ENCODE data around the gene DPP3.
"Not testable (repeated sequence)": the region's sequence is repeated elsewhere in the genome, so short reads cannot be mapped to it uniquely, and the experiment has no call there.

DPP3 gene, protein sequence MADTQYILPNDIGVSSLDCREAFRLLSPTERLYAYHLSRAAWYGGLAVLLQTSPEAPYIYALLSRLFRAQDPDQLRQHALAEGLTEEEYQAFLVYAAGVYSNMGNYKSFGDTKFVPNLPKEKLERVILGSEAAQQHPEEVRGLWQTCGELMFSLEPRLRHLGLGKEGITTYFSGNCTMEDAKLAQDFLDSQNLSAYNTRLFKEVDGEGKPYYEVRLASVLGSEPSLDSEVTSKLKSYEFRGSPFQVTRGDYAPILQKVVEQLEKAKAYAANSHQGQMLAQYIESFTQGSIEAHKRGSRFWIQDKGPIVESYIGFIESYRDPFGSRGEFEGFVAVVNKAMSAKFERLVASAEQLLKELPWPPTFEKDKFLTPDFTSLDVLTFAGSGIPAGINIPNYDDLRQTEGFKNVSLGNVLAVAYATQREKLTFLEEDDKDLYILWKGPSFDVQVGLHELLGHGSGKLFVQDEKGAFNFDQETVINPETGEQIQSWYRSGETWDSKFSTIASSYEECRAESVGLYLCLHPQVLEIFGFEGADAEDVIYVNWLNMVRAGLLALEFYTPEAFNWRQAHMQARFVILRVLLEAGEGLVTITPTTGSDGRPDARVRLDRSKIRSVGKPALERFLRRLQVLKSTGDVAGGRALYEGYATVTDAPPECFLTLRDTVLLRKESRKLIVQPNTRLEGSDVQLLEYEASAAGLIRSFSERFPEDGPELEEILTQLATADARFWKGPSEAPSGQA

DNA sequence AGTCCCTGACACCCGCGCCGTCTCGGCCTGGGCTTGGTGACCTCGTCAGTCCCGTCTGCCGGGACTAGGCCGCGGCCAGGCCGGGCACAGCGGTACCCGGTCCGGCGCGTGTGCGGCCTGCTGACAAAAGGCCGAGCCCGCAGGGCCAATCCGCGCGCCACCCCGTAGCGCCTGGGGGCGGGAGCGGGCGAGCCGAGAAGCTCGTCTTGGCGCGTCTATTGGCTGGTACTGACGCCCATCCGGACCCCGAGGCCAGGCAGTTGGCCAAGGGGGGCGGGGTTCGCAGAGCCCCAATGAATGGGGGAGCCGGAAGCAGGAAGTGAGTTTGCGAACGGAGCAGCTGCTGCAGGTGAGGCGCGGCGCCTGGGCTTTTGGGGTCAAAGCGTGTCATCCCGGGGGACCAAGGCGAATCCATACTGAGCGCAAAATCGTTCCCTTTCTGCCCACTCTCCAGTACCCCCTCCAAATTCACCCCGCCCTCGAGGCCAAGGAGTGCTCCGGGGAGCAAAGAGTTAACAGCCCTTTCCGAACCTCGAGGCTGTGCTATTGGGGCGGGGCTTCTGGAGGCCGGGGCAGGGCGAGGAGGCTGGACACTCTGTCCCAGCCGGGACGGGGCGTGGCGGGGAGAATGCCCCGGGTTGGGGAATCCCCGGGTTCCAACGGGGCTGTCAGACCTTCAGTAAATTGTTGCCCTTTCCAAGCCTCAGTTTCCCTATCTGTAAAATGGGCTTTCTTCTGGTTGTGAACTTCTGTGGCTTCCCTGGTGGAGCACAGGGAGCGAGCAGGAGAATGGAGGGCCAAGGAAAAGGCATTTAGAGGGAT is at the start of gene DPP3:
Gene DPP3 (plus strand): TSS at position 318 of the 822 bp plus-strand sequence. CDS start 1,767 bp downstream, outside the sequence.
- peak; percentile 97 for DNase-seq (ENCODE audit: low spot score)

DNA sequence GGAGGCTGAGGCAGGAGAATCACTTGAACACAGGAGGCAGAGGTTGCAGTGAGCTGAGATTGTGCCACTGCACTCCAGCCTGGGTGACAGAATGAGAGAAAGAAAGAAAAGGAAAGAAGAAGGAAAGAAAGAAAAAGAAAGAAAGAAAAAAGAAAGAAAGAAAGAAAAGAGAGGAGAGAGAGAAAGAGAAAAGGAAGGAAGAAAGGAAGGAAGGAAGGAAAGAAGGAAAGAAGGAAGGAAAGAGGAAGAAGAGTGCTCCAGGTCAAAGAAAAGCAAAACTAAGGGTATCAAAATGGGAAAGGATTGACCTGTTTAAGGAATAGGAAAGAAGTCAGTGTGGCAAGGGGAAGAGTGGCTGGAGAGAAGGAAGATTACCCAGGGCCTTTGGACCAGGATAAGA is 48.9 kb upstream of the DPP3 start:
- not testable (repeated sequence) for DNase-seq (ENCODE audit: low spot score)

DNA sequence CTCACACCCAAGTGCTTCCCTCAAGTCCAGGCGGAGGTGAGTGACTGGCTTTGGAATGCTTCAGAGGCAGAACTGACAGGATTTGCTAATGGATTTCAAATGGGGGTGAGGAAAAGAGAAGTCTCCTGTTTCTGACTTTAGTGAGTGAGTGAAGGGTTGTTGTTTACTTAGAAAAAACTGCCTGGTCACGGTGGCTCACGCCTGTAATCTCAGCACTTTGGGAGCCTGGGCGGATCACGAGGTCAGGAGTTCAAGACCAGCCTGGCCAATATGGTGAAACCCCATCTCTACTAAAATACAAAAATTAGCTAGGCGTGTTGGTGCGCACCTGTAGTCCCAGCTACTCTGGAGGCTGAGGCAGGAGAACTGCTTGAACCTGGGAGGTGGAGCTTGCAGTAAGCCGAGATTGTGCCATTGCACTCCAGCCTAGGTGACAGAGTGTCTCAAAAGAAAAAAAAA is 48.3 kb upstream of the DPP3 start:
- not testable (repeated sequence) for DNase-seq (ENCODE audit: low spot score)

DNA sequence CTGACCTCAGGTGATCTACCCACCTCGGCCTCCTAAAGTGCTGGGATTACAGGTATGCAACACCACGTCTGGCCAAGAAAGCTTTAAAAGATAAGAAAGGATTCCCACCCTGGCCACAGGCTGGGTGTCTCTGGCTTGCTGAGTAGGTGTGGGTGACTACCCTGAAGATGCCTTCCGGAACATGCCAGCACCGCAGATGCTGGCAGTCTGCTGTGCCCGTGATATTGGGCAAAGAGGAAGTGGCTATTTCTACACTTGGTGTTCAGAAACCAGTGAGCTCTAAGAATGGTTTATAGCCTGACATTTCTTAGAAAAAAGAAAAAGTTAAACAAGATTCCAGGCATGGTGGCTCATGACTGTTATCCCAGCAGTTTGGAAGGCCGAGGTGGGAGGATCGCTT is 47.6 kb upstream of the DPP3 start:
- DNase-seq (ENCODE audit: low spot score): no peak

DNA sequence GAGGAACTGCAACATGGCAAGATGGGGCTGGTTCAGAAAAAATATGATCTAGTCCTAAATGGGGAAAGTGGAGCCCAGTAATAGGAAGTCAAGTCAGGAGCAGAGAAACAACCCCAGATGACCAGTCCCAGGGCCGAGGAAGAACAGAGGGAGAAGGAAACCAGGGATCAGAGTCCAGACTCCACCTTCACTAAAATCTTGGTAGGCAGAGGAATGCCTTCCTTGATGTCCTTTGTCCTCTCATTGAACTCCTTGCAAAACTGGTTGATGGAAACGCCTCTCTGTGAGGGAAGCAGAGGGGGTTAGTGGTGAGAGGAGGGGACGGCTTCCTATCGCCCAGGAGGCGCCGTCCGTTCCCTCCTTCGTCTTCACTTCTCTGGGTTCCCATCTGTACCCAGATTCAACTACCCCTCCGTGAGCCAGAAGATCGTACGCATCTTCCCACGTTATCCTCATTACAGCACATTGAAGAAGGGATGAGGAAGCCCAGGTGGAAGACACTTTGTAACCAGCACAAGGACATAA is 42.2 kb upstream of the DPP3 start:
- DNase-seq (ENCODE audit: low spot score): no peak

DNA sequence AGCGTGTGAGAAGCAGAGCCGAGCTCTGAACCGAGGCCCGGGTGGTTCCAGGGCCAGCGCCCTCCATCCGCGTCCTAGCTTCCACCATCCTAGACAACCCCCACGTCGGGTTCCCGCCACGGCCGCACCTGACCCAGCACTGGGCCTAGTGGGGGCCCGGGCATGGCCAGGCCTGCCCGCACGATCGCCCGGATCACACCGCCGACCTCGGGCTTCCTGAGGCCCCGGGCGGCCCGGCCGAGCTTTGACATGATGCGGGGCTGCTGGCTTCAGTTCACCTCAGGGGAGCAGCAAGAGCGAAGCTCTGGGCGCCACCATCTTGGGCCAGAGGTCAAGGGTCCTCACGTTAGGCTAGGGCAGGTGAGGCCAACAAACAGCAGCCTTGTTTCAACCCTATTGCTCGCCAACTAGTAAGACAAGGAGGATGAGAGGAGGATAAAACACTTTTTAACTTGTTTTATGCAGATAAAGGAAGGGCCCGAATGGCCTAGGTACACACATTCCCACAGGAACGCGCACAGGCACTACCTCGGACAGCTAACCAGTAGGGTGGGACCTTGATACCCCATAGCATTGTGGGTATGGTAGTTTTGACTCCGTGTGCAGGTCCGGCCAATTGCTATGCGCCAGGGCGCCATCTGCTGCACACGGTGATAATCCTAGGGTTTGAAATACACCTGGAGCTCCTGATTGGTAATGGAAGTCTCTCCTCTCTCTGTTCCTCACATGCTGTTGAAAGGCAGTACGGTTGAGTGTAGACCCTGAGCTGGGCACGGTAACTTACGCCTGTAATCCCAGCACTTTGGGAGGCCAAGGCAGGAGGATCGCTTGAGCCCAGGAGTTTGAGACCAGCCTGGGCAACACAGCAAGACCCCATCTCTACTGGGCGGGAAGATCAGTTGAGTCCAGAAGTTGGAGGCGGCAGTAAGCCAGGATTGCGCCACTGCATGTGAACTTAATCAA is 41.4 kb upstream of the DPP3 start, which contains the start of gene MRPL11:
Gene MRPL11 (minus strand): TSS at position 345 of the 963 bp plus-strand sequence. CDS start 94 bp downstream, at position 251.
- peak; percentile 95 for DNase-seq (ENCODE audit: low spot score)

DNA sequence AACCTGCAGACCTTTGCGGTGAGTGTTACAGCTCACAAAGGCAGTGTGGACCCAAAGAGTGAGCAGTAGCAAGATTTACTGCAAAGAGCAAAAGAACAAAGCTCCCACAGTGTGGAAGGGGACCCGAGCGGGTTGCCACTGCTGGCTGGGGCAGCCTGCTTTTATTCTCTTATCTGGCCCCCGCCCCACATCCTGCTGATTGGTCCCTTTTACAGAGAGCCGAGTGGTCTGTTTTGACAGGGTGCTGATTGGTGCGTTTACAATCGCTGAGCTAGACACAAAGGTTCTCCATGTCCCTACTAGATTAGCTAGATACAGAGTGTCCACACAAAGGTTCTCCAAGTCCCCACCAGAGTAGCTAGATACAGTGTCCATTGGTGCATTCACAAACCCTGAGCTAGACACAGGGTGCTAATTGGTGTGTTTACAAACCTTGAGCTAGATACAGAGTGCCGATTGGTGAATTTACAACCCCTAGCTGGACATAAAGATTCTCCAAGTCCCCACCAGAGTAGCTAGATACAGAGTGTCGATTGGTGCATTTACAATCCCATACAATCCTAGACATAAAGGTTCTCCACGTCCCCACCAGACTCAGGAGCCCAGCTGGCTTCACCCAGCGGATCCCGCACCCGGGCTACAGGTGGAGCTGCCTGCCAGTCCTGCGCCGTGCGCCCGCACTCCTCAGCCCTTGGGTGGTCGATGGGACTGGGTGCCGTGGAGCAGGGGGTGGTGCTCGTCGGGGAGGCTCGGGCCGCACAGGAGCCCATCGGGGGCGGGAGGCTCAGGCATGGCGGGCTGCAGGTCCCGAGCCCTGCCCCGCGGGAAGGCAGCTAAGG is 39.9 kb upstream of the DPP3 start:
- not testable (repeated sequence) for DNase-seq (ENCODE audit: low spot score)

DNA sequence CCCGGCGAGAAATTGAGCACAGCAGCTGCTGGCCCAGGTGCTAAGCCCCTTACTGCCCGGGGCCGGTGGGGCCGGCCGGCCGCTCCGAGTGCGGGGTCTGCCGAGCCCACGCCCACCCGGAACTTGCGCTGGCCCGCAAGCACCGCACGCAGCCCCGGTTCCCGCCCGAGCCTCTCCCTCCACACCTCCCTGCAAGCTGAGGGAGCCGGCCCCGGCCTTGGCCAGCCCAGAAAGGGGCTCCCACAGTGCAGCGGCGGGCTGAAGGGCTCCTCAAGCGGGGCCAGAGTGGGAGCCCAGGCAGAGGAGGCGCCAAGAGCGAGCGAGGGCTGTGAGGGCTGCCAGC is 39.3 kb upstream of the DPP3 start:
- DNase-seq (ENCODE audit: low spot score): not testable (repeated sequence)

DNA sequence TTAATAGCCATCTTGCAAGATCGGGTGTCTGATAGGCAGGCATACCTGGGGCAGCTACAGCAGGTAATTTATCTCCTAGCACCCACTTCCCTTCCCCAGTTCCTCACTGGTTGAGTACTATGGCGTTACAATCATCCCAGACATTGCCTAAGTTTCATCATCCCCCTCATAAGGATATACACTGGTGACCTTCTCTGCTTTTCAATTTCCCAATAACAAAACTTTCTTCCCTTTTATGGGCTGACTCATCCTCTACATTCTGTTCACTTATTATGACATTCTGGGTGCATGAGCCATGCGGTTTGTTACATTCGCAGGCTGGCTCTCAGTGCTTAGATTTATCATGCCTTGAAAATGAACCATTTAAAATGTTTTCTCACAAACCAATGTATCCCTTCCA is 36.6 kb upstream of the DPP3 start:
- no peak for DNase-seq (ENCODE audit: low spot score)

DNA sequence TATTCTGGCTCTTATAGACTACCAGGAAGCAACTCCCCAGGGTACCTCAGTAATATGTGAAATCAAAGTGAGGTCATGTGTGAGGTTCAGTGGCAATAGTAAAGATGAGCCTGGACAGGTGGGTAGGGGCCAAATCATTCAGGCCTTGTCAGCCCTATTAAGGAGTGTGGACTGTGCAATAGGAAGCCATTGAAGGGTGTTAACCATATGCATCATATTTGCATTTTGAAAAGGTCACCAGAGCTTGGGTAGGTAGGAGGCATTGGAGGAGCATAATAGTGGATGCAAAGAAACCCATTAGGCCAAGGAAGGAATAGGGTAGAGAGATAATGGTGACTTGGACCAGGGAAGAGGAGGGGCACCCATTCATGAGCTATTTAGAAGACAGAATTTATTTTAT is 33.2 kb upstream of the DPP3 start:
- DNase-seq (ENCODE audit: low spot score): no peak

DNA sequence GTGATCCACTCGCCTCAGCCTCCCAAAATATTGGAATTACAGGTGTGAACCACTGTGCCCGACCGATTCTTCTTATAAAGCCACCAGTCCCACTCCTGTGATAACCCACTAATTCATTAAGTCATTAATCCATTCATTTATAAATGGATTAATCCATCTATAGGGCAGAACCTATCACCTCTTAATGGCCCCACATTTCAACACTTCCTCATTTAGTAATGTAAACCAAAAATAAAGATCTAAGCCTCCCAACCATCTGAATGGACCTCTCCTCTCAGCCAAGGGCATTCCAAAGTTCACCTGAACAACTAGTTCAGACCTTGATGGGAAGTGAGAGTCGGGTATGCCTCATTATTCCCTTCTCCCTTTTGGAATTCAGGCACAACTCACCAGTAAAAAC is 31.7 kb upstream of the DPP3 start:
- DNase-seq (ENCODE audit: low spot score): no peak

DNA sequence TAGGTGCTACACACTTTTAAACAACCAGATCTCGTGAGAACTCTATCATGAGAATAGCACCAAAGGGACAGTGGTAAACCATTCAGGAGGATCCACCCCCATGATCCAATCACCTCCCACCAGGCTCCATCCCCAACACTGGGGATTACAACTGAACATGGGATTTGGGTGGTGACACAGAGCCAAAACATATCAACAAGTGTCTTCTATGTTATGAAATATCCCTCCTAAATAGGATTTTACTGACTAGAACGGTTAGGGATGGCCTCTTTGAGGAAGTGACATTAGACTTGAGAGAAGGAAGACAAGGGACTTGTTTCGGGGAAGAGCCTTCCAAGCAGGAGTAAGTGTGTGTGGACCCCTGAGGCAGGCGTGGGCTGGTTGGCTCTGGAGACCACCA is 29.7 kb upstream of the DPP3 start:
- DNase-seq (ENCODE audit: low spot score): no peak

DNA sequence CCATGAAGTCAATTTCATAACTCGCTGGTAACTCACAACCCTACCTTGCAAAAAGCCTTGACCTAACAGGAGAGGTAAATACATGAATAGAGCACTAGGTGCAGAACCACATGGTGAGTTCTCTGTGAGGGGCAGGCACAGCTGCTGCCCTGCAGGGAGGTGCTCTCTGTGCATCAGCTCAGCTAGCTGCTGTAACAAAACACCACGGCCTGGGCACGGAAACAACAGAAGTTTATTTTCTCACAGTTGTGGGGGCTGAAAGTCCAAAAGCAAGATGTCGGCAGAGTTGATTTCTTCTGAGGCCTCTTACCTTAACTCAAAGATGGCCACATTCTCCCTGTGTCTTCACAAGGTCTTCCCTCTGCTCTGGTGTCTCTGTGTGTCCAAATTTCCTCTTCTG is 28.6 kb upstream of the DPP3 start:
- no peak for DNase-seq (ENCODE audit: low spot score)

DNA sequence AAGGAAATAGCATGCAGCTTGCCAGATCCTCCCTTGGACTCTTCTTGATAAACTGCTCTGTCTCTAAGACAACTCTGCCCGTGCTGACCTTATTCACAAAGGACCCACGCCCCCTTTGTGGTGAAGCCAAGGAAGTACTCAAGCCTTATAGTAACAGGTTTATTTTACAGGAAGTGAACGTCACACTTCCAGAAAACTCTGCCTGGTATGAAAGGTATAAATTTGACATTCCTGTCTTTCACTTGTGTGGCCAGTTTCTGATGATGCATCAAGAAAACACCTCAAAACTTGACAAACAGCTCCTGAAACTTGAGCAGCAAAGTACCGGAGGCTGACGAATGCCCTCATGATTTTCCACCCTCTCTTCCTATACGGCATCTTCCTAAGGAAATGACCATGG is 26.0 kb upstream of the DPP3 start:
- DNase-seq (ENCODE audit: low spot score): no peak

DNA sequence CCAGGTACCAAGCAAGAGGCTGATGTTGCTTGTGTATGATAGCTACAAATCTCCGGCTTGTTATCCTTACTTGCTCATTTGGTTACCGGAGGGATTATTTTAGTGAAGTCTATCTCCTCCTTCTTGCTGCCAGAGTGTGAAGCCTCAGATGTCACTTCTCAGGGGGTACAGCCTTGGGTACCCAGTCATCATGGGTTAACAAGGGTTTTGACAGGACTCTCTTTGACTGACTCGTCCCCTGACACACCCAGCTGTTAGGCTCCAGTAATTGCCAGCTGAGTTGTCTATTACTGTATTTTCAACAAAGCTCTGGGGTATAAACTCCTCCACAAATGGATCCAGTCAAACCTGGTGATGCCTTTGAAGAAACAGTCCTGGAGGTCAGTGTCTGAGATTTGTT is 25.4 kb upstream of the DPP3 start:
- DNase-seq (ENCODE audit: low spot score): no peak

DNA sequence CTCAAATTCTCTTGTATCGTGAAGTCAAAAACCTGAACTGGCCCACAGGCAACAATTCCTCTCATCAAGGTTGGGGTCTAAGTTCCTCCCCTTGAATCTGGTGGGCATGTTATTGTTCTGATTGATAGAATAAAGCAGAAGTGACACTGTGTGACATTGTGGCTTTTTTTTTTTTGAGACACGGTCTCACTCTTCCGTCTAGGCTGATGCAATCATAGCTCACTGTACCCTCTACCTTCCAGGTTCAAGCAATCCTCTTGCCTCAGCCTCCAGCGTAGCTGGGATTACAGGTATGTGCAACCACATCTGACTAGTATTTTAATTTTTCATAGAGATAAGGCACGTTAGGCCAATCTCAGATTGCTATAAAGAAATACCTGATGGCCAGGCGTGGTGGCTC is 22.4 kb upstream of the DPP3 start:
- no peak for DNase-seq (ENCODE audit: low spot score)

DNA sequence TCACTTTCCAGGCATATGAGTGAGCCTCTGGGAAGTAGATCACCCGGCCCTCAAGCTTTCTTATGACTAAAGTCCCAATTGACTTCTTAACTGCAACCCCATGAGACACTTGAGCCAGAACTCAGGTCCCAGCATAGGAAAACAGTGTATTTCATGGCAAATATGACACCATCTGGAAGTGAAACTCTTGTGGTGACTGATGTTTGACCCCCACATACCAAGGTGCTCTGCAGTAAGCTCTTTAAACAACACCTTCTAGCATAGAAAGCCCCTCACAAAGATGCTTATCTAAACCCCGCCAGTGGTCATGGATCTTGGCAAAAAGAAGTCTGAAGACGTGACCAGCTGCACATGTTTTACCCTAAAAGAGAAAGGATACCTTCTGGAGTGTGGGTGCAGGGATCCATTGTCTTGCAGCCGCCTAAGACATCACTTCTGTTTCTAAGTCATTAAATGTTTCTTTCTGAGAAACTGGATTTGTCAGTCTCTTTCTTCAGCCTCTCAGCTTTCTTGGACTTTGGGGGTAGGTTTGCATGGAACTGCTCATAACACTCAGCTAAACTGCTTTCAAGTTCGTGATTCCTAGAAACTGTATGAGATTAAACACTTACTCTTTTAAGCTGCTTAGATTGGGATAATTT is 21.0 kb upstream of the DPP3 start:
- DNase-seq (ENCODE audit: low spot score): no peak

DNA sequence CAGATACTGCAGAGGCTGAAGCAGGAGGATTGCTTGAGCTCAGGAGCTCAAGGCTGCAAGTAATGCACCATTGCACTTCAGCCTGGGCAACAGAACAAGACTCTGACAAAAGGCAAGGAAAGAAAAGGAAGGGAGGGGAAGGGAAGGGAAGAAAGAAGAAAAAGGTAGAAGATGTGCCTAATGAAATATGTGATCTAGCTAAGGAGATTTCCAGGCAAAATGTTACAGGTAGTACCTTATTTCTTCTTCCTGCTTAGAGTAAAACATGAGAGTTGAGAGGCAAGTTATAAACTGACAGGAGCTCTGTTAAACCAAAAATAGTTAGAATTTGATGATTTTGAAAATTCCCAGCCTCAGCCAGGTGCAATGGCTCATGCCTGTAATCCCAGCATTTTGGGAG is 18.2 kb upstream of the DPP3 start:
- DNase-seq (ENCODE audit: low spot score): no peak

DNA sequence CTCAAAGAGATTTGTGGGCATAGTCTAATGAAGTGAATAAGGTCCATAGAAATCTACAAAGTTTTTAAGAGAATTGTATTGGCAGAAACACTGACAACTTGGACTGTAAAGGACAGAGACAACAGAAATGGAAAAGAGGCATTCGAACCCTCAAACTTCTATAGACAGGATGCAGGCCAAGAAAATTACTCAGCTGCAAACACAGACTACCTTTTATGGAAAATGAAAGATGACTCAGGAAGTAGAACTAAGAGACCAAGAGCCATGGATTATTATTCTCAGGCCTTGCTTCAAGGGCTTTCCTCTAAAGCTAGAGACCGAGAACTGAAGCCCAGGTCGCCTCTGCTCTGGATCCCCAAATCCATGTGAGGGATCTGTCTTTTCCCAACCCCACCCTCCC is 17.3 kb upstream of the DPP3 start:
- no peak for DNase-seq (ENCODE audit: low spot score)

DNA sequence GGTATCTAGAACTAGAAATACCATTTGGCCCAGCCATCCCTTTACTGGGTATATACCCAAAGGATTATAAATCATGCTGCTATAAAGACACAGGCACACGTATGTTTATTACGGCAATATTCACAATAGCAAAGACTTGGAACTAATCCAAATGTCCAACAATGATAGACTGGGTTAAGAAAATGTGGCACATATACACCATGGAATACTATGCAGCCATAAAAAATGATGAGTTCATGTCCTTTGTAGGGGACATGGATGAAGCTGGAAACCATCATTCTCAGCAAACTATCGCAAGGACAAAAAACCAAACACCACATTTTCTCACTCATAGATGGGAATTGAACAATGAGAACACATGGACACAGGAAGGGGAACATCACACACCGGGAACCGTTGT is 16.1 kb upstream of the DPP3 start:
- DNase-seq (ENCODE audit: low spot score): not testable (repeated sequence)
